ENCODE data around the gene ACSM3.
A peak's percentile ranks its signal among the peaks of the same experiment; 100 is the strongest.
"Not testable (repeated sequence)": the region's sequence is repeated elsewhere in the genome, so short reads cannot be mapped to it uniquely, and the experiment has no call there.

Gene ACSM3

DNA sequence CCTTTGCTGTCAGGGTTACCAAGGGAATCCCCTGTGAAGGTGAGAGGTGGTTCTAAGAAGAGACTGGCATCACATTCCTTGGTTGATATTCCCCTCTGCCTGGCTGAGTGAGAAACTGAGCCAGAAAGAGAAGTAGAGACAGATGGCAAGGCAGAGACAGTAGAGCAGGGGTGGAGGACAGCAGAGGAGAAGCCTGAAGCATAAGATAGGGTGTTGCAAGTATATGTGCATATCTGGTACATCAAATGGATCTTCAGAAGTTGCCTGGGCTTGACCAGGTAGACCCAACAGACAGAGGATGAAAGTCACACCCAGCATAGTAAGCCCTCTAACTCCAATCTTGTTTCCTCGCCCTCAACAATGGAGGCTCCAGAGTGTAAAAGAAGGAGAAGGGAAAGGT is 14.3 kb upstream of the ACSM3 start:
- DNase-seq, result no peak
- in situ Hi-C loops (cut with HindIII; ENCODE audit: low pct_ligation_motif_present, low pct_unique_long_range_greater_than_20kb, low sequenced_read_pairs), result no loop called here

- in situ Hi-C loops (cut with HindIII; ENCODE audit: low pct_ligation_motif_present, low pct_unique_long_range_greater_than_20kb, low sequenced_read_pairs), result no loop called here
- no peak for DNase-seq
Observed at GRCh38 chr16:20750558-20750957, 13.3 kb upstream of the ACSM3 start.

DNA sequence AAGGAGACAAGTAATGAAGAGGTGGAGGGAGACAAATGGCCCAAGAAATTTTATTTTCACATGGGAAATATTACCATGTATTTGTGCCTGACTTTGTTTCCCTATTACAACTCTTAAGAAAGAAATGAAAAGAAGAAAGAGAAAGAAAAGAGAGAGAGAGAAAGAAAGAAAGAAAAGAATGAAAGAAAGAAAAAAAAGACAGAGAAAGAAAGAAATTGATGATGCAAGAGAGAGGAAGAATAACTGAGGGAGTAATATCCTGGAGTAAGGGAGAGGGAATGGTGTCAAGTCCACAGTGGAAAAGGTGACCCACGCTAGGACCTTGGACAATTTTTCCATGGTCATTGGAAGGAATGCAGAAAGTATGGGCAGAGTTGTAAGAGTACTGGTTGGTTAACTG is 10.1 kb upstream of the ACSM3 start:
- in situ Hi-C loops (cut with HindIII; ENCODE audit: low pct_ligation_motif_present, low pct_unique_long_range_greater_than_20kb, low sequenced_read_pairs), result no loop called here
- DNase-seq, result no peak

- no peak for DNase-seq
- in situ Hi-C loops (cut with HindIII; ENCODE audit: low pct_ligation_motif_present, low pct_unique_long_range_greater_than_20kb, low sequenced_read_pairs), result no loop called here
Observed at GRCh38 chr16:20755238-20755637, 8.6 kb upstream of the ACSM3 start.

GRCh38 chr16:20755799-20756198 is 8.0 kb upstream of the ACSM3 start:
- DNase-seq; in situ Hi-C loops (cut with HindIII; ENCODE audit: low pct_ligation_motif_present, low pct_unique_long_range_greater_than_20kb, low sequenced_read_pairs): not testable (repeated sequence)

DNA sequence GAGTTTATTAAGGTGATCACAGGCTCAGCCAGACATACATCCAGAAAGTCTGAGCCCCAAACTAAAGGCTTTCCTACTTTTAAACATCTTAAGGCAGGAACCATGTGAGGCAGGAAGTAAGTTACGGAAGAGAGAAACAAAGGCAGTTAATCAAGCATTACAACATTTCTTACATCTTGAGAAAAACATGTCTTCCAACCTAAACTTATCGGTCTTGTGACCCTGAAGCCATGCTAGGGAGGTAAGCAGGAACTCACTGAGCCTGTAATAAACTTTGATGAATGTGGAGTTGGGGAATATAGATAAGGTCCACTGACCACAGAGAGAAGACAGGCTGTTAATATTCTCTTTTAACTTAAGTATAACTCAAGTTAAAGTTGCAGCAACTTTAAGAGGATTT is 3.5 kb upstream of the ACSM3 start:
- no peak for DNase-seq
- in situ Hi-C loops (cut with HindIII; ENCODE audit: low pct_ligation_motif_present, low pct_unique_long_range_greater_than_20kb, low sequenced_read_pairs), result no loop called here

DNA sequence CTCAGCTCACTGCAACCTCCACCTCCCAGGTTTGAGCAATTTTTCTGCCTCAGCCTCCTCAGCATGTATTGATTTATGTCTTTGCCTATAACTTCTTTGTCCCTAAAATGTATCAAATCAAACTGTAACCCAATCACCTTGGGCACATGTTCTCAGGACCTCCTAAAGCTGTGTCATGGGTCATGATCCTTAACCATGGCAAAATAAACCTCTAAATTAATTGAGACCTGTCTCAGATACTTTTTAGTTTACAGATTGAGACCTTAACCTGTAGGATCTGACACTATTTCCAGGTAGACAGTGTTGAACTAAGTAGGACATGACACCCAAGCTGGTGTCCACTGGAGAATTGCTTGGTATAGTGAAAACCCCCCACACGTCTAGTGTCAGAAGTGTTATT is 2.6 kb upstream of the ACSM3 start:
- in situ Hi-C loops (cut with HindIII; ENCODE audit: low pct_ligation_motif_present, low pct_unique_long_range_greater_than_20kb, low sequenced_read_pairs), result no loop called here
- DNase-seq, result no peak

DNA sequence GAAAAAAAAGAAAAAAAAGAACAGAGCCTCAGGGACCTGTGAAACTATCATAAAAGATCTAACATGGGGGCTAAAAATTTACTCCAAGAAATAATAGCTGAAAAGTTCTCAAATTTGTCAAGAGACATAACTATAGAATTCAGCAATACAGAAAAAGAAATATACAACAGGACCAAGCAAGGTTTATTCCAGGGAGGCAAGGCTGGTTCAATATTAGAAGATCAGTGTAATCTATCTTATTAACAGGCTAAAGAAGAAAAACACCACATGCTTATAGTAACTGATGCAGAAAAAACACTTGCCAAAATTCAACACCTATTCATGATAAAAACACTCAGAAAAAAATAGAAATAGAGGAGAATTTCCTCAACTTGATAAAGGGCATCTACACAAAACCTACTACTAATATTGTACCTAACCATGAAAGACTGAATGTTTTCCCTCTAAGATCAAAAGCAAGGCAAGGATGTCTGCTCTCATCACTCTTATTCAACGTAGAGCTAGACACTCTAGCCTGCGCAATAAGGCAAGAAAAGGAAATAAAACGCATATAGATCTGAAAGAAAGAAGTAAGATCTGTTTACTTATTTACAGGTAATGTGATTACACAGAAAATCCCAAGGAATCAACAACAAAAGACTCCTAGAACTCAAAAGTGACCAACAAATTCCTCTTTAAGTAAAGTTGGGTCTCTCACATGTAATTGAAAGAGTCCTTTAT is 1.2 kb upstream of the ACSM3 start:
- in situ Hi-C loops (cut with HindIII; ENCODE audit: low pct_ligation_motif_present, low pct_unique_long_range_greater_than_20kb, low sequenced_read_pairs), result no loop called here

GRCh38 chr16:20764448-20764847 is 634 bp downstream of the ACSM3 start:
- in situ Hi-C loops (cut with HindIII; ENCODE audit: low pct_ligation_motif_present, low pct_unique_long_range_greater_than_20kb, low sequenced_read_pairs); DNase-seq: not testable (repeated sequence)

More for the DNA sequence above, 1.2 kb upstream of the ACSM3 start:
- no peak for DNase-seq

GRCh38 chr16:20765732-20766131 is 1.9 kb downstream of the ACSM3 start:
- in situ Hi-C loops (cut with HindIII; ENCODE audit: low pct_ligation_motif_present, low pct_unique_long_range_greater_than_20kb, low sequenced_read_pairs), result no loop called here
- DNase-seq, result no peak

- in situ Hi-C loops (cut with HindIII; ENCODE audit: low pct_ligation_motif_present, low pct_unique_long_range_greater_than_20kb, low sequenced_read_pairs), result no loop called here
- DNase-seq, result no peak
Observed at GRCh38 chr16:20766294-20766693, 2.5 kb downstream of the ACSM3 start.

DNA sequence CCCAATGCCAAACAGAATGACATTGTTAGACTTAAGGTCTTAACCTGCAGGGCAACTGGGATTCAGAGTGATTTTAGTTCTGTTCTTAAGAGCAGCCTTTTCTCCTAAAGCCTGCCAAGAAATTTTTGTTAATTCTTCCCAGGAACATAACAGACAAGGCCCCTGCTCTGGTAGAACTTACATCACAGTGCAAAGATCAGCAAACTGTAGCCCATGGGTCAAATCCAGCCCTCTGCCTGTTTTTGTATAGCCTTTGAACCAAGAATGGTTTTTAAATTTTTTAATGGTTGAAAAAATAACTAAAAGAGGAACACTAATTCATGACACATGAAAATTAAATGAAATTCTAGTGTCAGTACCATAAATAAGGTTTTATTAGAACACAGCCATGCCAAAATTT is 3.8 kb downstream of the ACSM3 start:
- in situ Hi-C loops (cut with HindIII; ENCODE audit: low pct_ligation_motif_present, low pct_unique_long_range_greater_than_20kb, low sequenced_read_pairs), result no loop called here
- no peak for DNase-seq

DNA sequence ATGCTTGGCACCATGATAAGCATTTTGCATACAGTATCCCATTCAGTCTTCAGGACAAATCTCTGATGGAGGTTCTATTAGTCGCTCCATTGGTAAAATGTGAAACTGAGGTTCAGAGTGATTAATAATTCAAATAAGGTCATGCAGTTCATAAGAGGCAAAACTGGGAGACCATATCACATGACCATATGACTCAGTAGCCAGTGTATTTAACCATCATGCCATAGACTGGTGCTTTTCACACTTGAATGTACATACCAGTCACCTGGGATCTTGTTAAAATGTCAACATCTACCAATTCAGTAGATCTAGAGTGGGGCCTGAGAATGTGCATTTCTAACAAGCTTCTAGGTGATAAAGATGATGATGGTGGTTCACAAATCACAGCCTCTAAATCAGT is 4.3 kb downstream of the ACSM3 start:
- in situ Hi-C loops (cut with HindIII; ENCODE audit: low pct_ligation_motif_present, low pct_unique_long_range_greater_than_20kb, low sequenced_read_pairs), result no loop called here

GRCh38 chr16:20768818-20769217 is 5.0 kb downstream of the ACSM3 start:
- in situ Hi-C loops (cut with HindIII; ENCODE audit: low pct_ligation_motif_present, low pct_unique_long_range_greater_than_20kb, low sequenced_read_pairs), result no loop called here
- DNase-seq, result no peak

More for the DNA sequence above, 4.3 kb downstream of the ACSM3 start:
- peak; percentile 38 for DNase-seq

GRCh38 chr16:20773679-20774078 is 9.9 kb downstream of the ACSM3 start:
- in situ Hi-C loops (cut with HindIII; ENCODE audit: low pct_ligation_motif_present, low pct_unique_long_range_greater_than_20kb, low sequenced_read_pairs), result no loop called here
- no peak for DNase-seq

DNA sequence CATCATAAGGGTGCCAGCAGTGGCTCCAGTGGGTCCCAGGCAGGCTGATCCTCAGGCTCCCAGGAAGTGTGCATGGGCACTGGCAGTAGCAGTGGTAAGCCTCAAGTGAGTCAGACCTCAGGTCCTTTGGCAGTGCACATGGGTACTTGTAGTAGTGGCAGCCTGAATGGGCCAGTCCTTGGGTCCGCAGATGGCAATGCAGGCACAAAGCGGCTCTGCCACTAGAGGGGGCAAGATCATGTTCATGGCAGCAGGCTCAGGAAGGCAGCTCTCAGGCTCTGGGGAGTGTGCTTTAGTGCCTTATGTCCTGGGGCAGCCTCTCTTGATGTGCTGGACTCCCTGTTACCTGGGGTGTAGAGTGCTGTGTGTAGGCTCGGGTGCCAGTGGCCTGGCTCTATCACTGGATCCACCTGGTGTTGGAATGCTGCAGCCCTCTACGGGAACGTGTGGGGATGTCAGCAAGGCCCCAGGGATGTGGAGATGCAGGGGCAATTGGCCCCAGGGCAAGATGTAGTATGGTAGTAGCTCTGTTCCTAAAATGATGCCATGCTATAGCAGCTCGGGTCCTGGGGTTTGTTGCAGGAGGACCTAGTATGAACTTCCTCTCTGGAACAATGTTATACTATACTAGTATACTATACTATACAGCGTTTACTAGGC is 11.0 kb downstream of the ACSM3 start:
- peak; percentile 95 for DNase-seq
- in situ Hi-C loops (cut with HindIII; ENCODE audit: low pct_ligation_motif_present, low pct_unique_long_range_greater_than_20kb, low sequenced_read_pairs), result no loop called here

DNA sequence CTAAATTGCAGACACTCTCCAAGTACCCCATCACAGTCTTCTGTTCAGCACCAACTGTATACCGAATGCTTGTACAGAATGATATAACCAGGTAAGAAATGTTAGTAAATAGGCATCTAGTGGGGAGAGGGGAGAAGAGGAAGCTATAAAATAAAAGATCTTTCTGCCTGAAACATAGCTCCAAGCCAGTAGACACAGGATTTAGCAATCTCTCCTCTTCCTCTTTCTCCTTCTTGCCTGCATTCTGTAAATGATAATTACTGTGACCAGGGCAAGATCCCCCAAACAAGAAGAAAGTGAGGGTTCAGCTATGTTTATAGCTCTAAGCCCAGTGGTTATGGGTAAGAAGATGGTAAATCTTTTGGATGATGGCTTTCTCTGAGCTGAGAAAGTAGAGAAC is 17.9 kb downstream of the ACSM3 start:
- no peak for DNase-seq
- in situ Hi-C loops (cut with HindIII; ENCODE audit: low pct_ligation_motif_present, low pct_unique_long_range_greater_than_20kb, low sequenced_read_pairs), result no loop called here

- DNase-seq, result no peak
Observed at GRCh38 chr16:20782470-20782869, 18.7 kb downstream of the ACSM3 start.

DNA sequence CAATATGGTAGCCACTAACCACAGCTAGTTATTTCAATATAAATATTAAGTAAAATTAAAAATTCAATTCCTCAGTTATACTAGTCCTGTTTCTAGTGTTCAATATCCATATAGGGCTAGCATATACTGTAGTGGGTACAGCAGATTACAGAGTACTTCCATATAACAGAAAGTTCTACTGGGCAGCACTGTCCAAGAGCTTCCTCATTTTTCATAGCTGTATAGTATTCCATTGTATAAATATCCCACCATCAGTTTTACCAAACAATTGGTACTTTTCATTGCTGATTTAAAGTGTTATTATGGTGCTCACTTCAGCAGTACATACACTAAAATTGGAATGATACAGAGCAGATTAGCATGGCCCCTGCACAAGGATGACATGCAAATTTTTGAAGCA is 20.4 kb downstream of the ACSM3 start:
- in situ Hi-C loops (cut with HindIII; ENCODE audit: low pct_ligation_motif_present, low pct_unique_long_range_greater_than_20kb, low sequenced_read_pairs), result no loop called here
- no peak for DNase-seq

More at GRCh38 chr16:20782470-20782869, 18.7 kb downstream of the ACSM3 start:
- in situ Hi-C loops (cut with HindIII; ENCODE audit: low pct_ligation_motif_present, low pct_unique_long_range_greater_than_20kb, low sequenced_read_pairs), result no loop called here

- in situ Hi-C loops (cut with HindIII; ENCODE audit: low pct_ligation_motif_present, low pct_unique_long_range_greater_than_20kb, low sequenced_read_pairs), result no loop called here
- DNase-seq, result no peak
Observed at GRCh38 chr16:20789130-20789529, 25.3 kb downstream of the ACSM3 start.

All from ACHN (cell line).